ENCODE results near the gene OSMR.

Gene OSMR

GRCh38 chr5:38872826-38873225 is 27.0 kb downstream of the OSMR start:
- H3K36me3 ChIP-seq (ENCODE audit: control insufficient read depth in 2 of 2, insufficient read depth in 1 of 2, low read length in 2 of 2): no peaks in the 10 kb centered on the region
- no peak overlapping the region for H3K4me3 ChIP-seq (ENCODE audit: low read depth, low read length)
- TF ChIP-seq ZNF112 (tag by site-specific recombination; IDR thresholded peaks at IDR 0.05) (no peak), GLI4 (tag by site-specific recombination; IDR thresholded peaks at IDR 0.05) (no peak), KLF17 (tag by site-specific recombination; IDR thresholded peaks at IDR 0.05) (no peak), ZSCAN30 (tag by site-specific recombination; IDR thresholded peaks at IDR 0.05) (no peak), ZNF792 (tag by site-specific recombination; IDR thresholded peaks at IDR 0.05) (no peak), HIC1 (tag by site-specific recombination; IDR thresholded peaks at IDR 0.05) (no peak), ZBTB6 (tag by site-specific recombination; IDR thresholded peaks at IDR 0.05) (no peak), ZNF324 (tag by site-specific recombination; IDR thresholded peaks at IDR 0.05) (no peak), ZNF10 (tag by site-specific recombination; IDR thresholded peaks at IDR 0.05) (no peak), ZNF341 (tag by site-specific recombination; IDR thresholded peaks at IDR 0.05; ENCODE audit: low read depth) (no peak), ZNF423 (tag by site-specific recombination; IDR thresholded peaks at IDR 0.05) (no peak), ZBTB11 (tag by site-specific recombination; conservative IDR thresholded peaks at IDR 0.05; ENCODE audit: low read depth) (no peak), OVOL3 (tag by site-specific recombination; IDR thresholded peaks at IDR 0.05) (no peak), KLF7 (tag by site-specific recombination; IDR thresholded peaks at IDR 0.05; ENCODE audit: borderline replicate concordance) (no peak), ZNF670 (tag by site-specific recombination; IDR thresholded peaks at IDR 0.05; ENCODE audit: low read depth) (no peak), KLF10 (tag by site-specific recombination; IDR thresholded peaks at IDR 0.05) (no peak), ZNF248 (tag by site-specific recombination; IDR thresholded peaks at IDR 0.05) (no peak)
- TF ChIP-seq, protein P1, sequence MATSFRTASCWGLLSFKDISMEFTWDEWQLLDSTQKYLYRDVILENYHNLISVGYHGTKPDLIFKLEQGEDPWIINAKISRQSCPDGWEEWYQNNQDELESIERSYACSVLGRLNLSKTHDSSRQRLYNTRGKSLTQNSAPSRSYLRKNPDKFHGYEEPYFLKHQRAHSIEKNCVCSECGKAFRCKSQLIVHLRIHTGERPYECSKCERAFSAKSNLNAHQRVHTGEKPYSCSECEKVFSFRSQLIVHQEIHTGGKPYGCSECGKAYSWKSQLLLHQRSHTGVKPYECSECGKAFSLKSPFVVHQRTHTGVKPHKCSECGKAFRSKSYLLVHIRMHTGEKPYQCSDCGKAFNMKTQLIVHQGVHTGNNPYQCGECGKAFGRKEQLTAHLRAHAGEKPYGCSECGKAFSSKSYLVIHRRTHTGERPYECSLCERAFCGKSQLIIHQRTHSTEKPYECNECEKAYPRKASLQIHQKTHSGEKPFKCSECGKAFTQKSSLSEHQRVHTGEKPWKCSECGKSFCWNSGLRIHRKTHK (tag by site-specific recombination; IDR thresholded peaks at IDR 0.05): no peak
- TF ChIP-seq, protein P2, sequence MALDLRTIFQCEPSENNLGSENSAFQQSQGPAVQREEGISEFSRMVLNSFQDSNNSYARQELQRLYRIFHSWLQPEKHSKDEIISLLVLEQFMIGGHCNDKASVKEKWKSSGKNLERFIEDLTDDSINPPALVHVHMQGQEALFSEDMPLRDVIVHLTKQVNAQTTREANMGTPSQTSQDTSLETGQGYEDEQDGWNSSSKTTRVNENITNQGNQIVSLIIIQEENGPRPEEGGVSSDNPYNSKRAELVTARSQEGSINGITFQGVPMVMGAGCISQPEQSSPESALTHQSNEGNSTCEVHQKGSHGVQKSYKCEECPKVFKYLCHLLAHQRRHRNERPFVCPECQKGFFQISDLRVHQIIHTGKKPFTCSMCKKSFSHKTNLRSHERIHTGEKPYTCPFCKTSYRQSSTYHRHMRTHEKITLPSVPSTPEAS (tag by site-specific recombination; IDR thresholded peaks at IDR 0.05): no peak
- TF ChIP-seq, protein P3, sequence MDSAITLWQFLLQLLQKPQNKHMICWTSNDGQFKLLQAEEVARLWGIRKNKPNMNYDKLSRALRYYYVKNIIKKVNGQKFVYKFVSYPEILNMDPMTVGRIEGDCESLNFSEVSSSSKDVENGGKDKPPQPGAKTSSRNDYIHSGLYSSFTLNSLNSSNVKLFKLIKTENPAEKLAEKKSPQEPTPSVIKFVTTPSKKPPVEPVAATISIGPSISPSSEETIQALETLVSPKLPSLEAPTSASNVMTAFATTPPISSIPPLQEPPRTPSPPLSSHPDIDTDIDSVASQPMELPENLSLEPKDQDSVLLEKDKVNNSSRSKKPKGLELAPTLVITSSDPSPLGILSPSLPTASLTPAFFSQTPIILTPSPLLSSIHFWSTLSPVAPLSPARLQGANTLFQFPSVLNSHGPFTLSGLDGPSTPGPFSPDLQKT (IDR thresholded peaks at IDR 0.05; ENCODE audit: borderline replicate concordance, low read depth, low read length): no peak
- POLR2A ChIA-PET: interaction anchor here (1.1 kb wide), 1 partner anchor 26 kb away, joined by 4 read pairs; no protein-coding TSS in a partner anchor
- CTCF ChIA-PET: interaction anchor here (0.8 to 1.3 kb wide), 2 partner anchors 50 to 431 kb away, joined by 3 to 5 read pairs; no protein-coding TSS in a partner anchor
- H3K4me1 ChIP-seq (ENCODE audit: control insufficient read depth, insufficient read depth, low read length): peaks cover 10% of the 10 kb centered on the region
- H3K27ac ChIP-seq (ENCODE audit: extremely low read depth, low read depth, low read length): no peak overlapping the region
- no peaks in the 10 kb centered on the region for H3K9me3 ChIP-seq (ENCODE audit: control insufficient read depth, insufficient read depth, low read depth, low read length)

Measured in HEK293 (cell line).